GM23248 (cell line): ENCODE measurements around the gene C8G.

Experiments used
- EZH2 ChIP-seq: fragments of 200-600 bp; sonication (generic); IDR thresholded peaks from 2 replicates; pipeline ENCODE4 v1.6.1; 2018; ENCODE audit warnings: antibody characterized with exemption, mild to moderate bottlenecking; ENCODE audit not compliant: insufficient read depth, poor library complexity, severe bottlenecking
- EZH2phosphoT487 ChIP-seq: fragments of 200-600 bp; sonication (generic); IDR thresholded peaks from 2 replicates; pipeline ENCODE4 v1.6.1; 2018; ENCODE audit warnings: antibody characterized with exemption, moderate library complexity, mild to moderate bottlenecking, low read depth; ENCODE audit not compliant: insufficient read depth

DNA sequence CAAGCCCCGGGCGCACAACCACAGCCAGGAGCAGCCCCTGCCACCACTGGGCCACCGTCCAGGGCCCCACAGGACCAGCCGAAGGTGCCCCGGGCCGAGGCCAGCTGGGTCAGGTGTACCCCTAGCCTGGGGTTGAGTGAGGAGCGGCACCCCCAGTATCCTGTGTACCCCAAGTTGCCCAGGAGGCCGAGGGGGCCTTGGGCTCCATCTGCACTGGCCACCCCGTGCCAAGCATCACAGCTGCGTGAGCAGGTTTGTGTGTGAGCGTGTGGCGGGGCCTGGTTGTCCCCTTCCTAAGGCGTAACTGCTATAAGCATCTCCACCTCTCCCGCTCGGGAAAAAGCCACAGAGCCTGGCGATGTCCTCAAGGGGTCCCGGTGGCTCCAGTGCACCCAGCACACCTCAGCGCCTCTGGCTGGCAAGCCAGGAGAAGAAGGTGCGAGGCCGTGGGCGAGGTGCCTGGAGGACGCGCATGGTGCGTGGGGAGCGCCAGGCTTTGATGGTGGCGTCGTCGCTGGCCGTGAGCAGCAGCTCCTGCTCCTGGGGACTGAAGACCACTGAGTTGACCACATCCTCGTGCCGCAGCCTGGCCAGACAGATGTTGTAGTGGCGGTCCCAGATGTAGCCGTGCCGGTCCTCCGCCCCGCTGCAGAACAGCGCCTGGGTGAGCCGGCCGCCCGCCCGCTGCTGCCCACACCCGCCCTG, 4.4 kb upstream of the C8G start:
- TF ChIP-seq EZH2, result no peak
- no peak for TF ChIP-seq EZH2phosphoT487
